ENCODE measurements around the gene EML5. TPM values are rescaled to one million over a fixed set of nuclear protein-coding genes. Genes with fewer than 3 reads are reported as not detected.

Gene EML5
- polyA plus RNA-seq, 3 donors, result 2.3 to 3.3 (median 2.9) TPM

GRCh38 chr14:88748288-88748687, 44.5 kb downstream of the EML5 start:
- DNase-seq (ENCODE audit: extremely low read depth in 1 of 11, low read depth in 9 of 11, low spot score in 4 of 11), result no peak

DNA sequence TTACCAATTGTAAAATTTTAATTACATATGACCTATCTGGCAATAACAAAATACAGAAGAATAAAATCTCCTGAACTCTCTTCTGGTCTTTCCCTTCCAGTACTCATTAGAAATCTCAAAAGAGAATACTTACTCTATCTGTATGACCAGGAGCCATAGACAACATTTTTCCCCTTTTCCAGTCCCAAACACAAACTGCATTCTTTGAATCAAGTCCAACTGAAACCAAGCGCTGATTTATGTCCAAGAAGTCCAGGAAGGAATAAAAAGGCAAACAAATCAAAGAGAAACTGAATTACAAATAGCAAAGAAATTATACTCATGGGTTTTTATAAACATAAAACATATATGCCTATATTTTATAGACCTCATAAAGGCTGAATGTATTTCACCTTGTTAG, 46.7 kb downstream of the EML5 start:
- peak in 9 of 11 donors; percentile 1 to 31 (median 18) for DNase-seq (ENCODE audit: extremely low read depth in 1 of 11, low read depth in 9 of 11, low spot score in 4 of 11)

DNA sequence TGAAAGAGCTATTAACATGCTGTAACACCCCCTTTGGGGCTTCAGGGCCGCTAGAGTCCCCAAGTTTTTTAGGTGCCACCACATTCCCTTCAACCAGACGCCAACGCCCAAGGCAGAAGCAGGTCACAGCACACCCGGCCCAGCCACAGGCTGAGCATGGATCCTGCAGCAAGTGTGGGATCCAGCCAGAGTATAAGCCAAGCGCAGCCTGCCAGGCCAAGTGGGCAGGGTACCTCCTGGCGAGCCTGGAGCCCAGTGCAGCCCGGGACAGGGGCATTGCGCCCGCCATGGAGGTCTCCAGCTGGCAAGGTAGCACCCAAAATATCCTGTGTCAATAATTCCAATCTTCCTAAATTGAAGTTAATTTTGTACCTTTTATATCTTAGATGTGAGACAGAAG, 55.5 kb downstream of the EML5 start:
- DNase-seq (ENCODE audit: extremely low read depth in 1 of 11, low read depth in 9 of 11, low spot score in 4 of 11), result no peak

- no peak for DNase-seq (ENCODE audit: extremely low read depth in 1 of 11, low read depth in 9 of 11, low spot score in 4 of 11)
These were observed 59.6 kb downstream of the EML5 start for GRCh38 chr14:88733121-88733520.

GRCh38 chr14:88729159-88729558, 63.6 kb downstream of the EML5 start:
- no peak for DNase-seq (ENCODE audit: extremely low read depth in 1 of 11, low read depth in 9 of 11, low spot score in 4 of 11)

GRCh38 chr14:88727057-88727456, 65.7 kb downstream of the EML5 start:
- DNase-seq (ENCODE audit: extremely low read depth in 1 of 11, low read depth in 9 of 11, low spot score in 4 of 11), result no peak

- DNase-seq (ENCODE audit: extremely low read depth in 1 of 11, low read depth in 9 of 11, low spot score in 4 of 11), result no peak
These were observed 82.0 kb downstream of the EML5 start for GRCh38 chr14:88710709-88711108.

DNA sequence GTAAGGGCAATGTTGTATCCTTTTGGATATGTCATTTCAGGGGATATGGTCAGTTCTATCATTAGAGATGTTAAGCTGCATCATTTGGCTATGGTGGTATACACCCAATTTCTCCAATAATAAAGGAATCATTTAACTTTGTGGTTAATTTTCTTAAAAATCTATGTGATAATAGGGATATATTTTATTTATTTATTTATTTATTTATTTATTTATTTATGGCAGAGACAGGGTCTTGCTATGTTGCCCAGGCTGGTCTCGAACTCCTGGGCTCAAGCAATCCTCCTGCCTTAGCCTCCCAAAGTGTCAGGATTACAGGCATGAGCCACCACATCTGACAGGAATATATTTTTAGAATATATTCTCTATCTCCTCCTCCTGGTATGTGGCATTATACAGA, 85.7 kb downstream of the EML5 start:
- DNase-seq (ENCODE audit: extremely low read depth in 1 of 11, low read depth in 9 of 11, low spot score in 4 of 11), result no peak

GRCh38 chr14:88706425-88706824, 86.3 kb downstream of the EML5 start:
- no peak for DNase-seq (ENCODE audit: extremely low read depth in 1 of 11, low read depth in 9 of 11, low spot score in 4 of 11)

DNA sequence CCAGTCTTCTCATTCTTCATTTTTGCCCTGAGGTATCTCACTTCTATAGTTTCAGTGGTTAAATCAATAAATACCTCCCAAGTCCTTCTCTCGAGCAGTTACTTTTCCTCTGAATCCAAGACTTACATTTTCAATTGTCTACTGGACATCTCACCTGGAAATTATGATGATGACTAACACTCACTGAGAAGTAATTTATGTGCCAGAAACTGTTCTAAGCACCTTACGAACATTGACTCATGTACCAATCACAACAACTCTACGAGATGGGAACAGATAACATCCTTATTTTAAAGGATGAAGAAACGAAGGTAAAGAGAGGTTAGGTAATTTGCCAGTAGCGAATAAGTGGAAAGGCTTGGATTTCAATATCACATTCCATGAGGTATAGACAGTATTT, 94.1 kb downstream of the EML5 start:
- DNase-seq (ENCODE audit: extremely low read depth in 1 of 11, low read depth in 9 of 11, low spot score in 4 of 11), result no peak

DNA sequence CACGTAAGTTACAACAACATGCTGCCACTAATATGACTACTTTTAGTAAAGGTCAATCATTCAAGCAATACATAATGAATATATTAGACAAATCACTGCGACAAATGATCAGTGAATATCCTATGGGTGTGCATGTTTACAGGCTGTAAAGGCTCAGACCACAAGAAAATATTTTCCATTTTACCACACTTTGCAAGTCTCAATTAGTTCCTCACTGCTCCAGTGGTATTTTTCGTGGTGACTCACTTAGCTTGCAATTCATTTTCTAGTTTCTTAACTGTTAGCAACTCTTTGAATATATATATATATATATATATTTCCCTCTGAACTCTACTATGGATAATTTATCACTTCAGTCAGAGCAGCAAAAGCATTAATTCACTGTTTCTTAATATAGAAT, 96.9 kb downstream of the EML5 start:
- DNase-seq (ENCODE audit: extremely low read depth in 1 of 11, low read depth in 9 of 11, low spot score in 4 of 11), result no peak

DNA sequence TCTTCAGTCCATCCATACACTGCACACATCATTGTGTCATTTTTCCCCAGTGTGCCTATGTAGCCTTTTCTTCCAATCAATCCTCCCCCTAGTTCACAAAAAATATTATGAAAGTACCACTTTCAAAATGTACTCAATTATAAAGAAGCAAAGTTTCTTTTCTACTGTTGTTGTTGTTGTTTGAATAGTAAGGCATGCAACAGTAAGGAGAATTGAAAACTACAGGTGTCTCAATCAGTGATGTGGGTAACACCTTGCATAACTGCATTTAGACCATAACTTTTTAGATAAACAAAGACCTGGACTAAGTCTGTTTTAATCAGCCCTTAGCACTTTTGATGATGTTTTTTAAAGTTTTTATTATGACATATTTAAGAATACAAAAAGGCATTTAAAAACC, 104.4 kb downstream of the EML5 start:
- DNase-seq (ENCODE audit: extremely low read depth in 1 of 11, low read depth in 9 of 11, low spot score in 4 of 11), result no peak

- no peak for DNase-seq (ENCODE audit: extremely low read depth in 1 of 11, low read depth in 9 of 11, low spot score in 4 of 11)
These were observed 109.6 kb downstream of the EML5 start for GRCh38 chr14:88683119-88683518.

- no peak for DNase-seq (ENCODE audit: extremely low read depth in 1 of 11, low read depth in 9 of 11, low spot score in 4 of 11)
These were observed 110.1 kb downstream of the EML5 start for GRCh38 chr14:88682495-88683114.

GRCh38 chr14:88681755-88682494, 110.8 kb downstream of the EML5 start:
- DNase-seq (ENCODE audit: extremely low read depth in 1 of 11, low read depth in 9 of 11, low spot score in 4 of 11), result no peak

DNA sequence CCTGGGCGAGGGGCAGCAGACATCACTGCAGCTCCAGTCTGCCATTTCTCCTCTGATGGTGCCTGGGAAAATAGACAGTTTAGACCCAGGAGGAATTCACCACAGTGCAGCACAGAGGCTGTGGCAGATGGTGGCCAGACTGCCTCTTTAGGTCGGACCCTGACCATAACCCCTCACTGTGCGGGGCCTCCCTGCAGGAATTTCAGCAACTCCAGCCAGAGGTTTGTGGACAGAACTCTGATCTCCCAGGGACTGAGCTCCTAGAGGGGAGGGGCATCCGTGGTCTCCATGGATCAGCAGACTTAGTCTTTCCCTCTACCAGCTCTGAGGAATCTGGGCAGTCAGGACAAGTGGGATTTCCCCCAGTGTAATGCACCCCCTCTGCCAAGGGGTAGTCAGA, 123.4 kb downstream of the EML5 start:
- no peak for DNase-seq (ENCODE audit: extremely low read depth in 1 of 11, low read depth in 9 of 11, low spot score in 4 of 11)

GRCh38 chr14:88668448-88669116, 124.2 kb downstream of the EML5 start:
- DNase-seq (ENCODE audit: extremely low read depth in 1 of 11, low read depth in 9 of 11, low spot score in 4 of 11), result no peak

DNA sequence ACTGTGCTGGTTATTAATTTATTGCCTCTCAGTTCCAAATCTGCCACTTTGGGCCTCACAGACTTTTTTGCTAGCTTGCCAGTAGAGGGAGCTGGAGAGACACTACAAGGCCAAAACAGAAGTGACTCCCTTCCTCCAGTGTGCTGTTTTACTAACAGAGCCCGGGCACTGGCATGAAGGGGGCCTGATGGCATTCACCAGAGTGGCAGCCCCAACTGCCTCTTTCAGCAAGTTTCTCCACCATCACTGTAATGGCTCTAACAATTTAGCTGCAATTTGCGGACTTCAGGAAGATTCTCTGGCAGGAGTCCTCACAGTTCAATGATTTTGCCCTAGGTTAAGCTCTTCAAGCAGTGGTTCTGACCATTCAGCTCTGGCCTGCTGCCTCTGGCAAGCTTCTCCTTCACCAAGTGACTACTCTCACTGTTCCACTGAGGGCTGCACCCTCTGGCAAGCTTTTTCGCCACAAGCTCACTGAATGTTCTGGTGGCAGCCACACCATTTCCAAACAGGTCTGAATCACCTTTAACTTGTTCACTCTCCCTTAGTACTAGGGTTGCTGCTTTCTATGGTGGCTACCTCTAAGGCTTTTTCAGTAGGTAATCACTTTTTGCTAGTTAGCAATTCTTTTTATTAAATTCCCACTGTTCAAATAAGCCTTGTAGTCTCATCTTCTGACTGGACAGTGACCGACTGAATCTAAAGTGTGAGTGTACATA, 125.0 kb downstream of the EML5 start:
- DNase-seq (ENCODE audit: extremely low read depth in 1 of 11, low read depth in 9 of 11, low spot score in 4 of 11), result peak; percentile 33 to 80 (median 61)

GRCh38 chr14:88660056-88660455, 132.7 kb downstream of the EML5 start:
- DNase-seq (ENCODE audit: extremely low read depth in 1 of 11, low read depth in 9 of 11, low spot score in 4 of 11), result no peak

DNA sequence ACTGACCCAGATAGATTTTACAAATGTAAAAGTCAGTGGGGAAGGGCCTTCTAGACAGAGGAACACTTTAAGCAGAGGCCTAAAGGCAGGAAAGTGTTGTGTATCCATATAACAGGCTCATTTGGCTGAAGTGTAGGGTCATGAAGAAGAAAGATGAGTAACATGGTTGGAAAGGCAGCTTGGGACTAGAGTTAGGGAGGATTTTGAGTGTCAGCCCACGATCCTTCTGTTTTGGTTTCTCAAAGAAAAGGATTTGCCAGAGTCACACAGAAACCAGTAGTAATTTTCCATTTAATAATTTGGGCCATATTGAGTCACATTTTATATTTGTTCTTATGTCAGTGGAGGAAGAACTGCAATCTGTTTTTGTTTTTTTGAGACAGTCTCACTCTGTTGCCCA, 153.5 kb downstream of the EML5 start:
- no peak for DNase-seq (ENCODE audit: extremely low read depth in 1 of 11, low read depth in 9 of 11, low spot score in 4 of 11)
